HepG2 (cell line): ENCODE data around the gene FAM20A. TPM values are rescaled to one million over a fixed set of nuclear protein-coding genes. Genes with fewer than 3 reads are reported as not detected.

Experiments used
- ATAC-seq: fragments of 200-7000 bp; cut with Tn5 transposase; 3 replicates; pipeline ENCODE4 v1.9.1; 2020; ENCODE audit warnings: mild to moderate bottlenecking, moderate library complexity
- BruUV-seq: library from RNA; stranded (reverse); fragments of 400-500 nt; replicated peaks from 2 replicates; lab custom pipeline; 2021; lab: Mats Ljungman, UMichigan
- CTCF ChIA-PET: fragments of 300-600 bp; formaldehyde crosslinking; extraction: SDS; loops from one replicate; lab custom pipeline; 2021; ENCODE audit warnings: low total read pairs, inconsistent platforms, low intra/inter-chr PET ratio; lab: Yijun Ruan, JAX
- POLR2A ChIA-PET: fragments of 350-600 bp; sonication (Branson Sonifier 250); formaldehyde crosslinking; loops from one replicate; lab custom pipeline; 2020; ENCODE audit warnings: antibody characterized with exemption, inconsistent platforms; lab: Yijun Ruan, JAX
- DNase-seq: peaks from one replicate; pipeline ENCODE4 v3.0.0-alpha.2; 2015; ENCODE audit warnings: low spot score
- FAIRE-seq: peaks from 3 replicates; lab custom pipeline; 2011; peaks lifted over from hg19 to GRCh38; lab: Jason Lieb, UNC
- H2AFZ ChIP-seq: one replicate; pipeline ENCODE4 v1.6.1; 2011; ENCODE audit warnings: low read length, inconsistent platforms
- H3K27ac ChIP-seq: fragments of 300-600 bp; 3 replicates; pipeline ENCODE4 v1.8.0; 2011; ENCODE audit warnings: mixed run types, mild to moderate bottlenecking, mixed read lengths, low read length, inconsistent platforms; ENCODE audit not compliant: insufficient read depth; ENCODE audit errors: extremely low read length
- H3K27me3 ChIP-seq, 2 experiments: fragments of 200-600 bp in 1 of 2; 2 replicates in 1 of 2; 3 replicates in 1 of 2; pipeline versions ENCODE4 v1.6.0 to v1.8.0; 2011; ENCODE audit warnings: low read length in 2 of 2, mild to moderate bottlenecking in 2 of 2, moderate library complexity in 2 of 2, inconsistent platforms in 1 of 2; ENCODE audit not compliant: insufficient read depth in 2 of 2, control insufficient read depth in 1 of 2
- H3K36me3 ChIP-seq, 2 experiments: fragments of 200-600 bp in 1 of 2; replicated peaks in 1 of 2; 2 replicates in 1 of 2; 3 replicates in 1 of 2; pipeline versions ENCODE4 v1.5.1 to v1.8.0; 2011; ENCODE audit warnings: low read length in 2 of 2, inconsistent platforms in 1 of 2; ENCODE audit not compliant: insufficient read depth in 2 of 2, control insufficient read depth in 1 of 2
- H3K4me1 ChIP-seq: 2 replicates; pipeline ENCODE4 v1.5.1; 2012; ENCODE audit warnings: low read length, inconsistent platforms; ENCODE audit not compliant: insufficient read depth
- H3K4me2 ChIP-seq: 2 replicates; pipeline ENCODE4 v1.6.0; 2011; ENCODE audit warnings: low read depth, low read length, inconsistent platforms
- H3K4me3 ChIP-seq, 3 experiments: fragments of 200-600 bp in 1 of 3; sonication (generic), shearing (Covaris generic) in 1 of 3; replicated peaks in 1 of 3; 2 replicates each; pipeline ENCODE4 v1.5.1; 2011 to 2016; ENCODE audit warnings: low read length in 3 of 3, inconsistent platforms in 2 of 3, low read depth in 2 of 3, mild to moderate bottlenecking in 2 of 3, control low read depth in 1 of 3, mixed read lengths in 1 of 3; ENCODE audit not compliant: insufficient read depth in 1 of 3
- H3K79me2 ChIP-seq: one replicate; pipeline ENCODE4 v1.6.1; 2011; ENCODE audit warnings: low read length, inconsistent platforms; ENCODE audit not compliant: insufficient read depth
- H3K9ac ChIP-seq: 2 replicates; pipeline ENCODE4 v1.6.0; 2011; ENCODE audit warnings: mild to moderate bottlenecking, low read depth, low read length, inconsistent platforms; ENCODE audit not compliant: insufficient read depth
- H3K9me3 ChIP-seq: 2 replicates; pipeline ENCODE4 v1.5.1; 2012; ENCODE audit warnings: mild to moderate bottlenecking, low read length
- H4K20me1 ChIP-seq: 2 replicates; pipeline ENCODE4 v1.6.0; 2011; ENCODE audit warnings: inconsistent platforms, mild to moderate bottlenecking, low read length, moderate library complexity; ENCODE audit not compliant: insufficient read depth
- BORCS8-MEF2B ChIP-seq: sonication (generic); formaldehyde crosslinking; IDR thresholded peaks from 2 replicates; pipeline ENCODE4 v1.8.0; 2022; ENCODE audit warnings: mild to moderate bottlenecking, missing genetic modification reagents
- CBX5 ChIP-seq: sonication (generic); formaldehyde crosslinking; IDR thresholded peaks from 2 replicates; pipeline ENCODE4 v1.4.0; 2020; ENCODE audit warnings: missing genetic modification reagents, borderline replicate concordance
- FOXP1 ChIP-seq, 2 experiments: fragments of 450-650 bp in 1 of 2; IDR thresholded peaks; 2 replicates each; pipeline ENCODE4 v1.6.1; 2017 to 2018; ENCODE audit warnings: antibody characterized with exemption in 1 of 2
- HNRNPUL1 ChIP-seq: fragments of 200-400 bp; formaldehyde crosslinking; IDR thresholded peaks from 2 replicates; pipeline ENCODE4 v1.6.1; 2017; ENCODE audit warnings: low read depth, mild to moderate bottlenecking, low read length, moderate library complexity
- IKZF4 ChIP-seq: sonication (generic); formaldehyde crosslinking; IDR thresholded peaks from 2 replicates; pipeline ENCODE4 v1.5.1; 2020; ENCODE audit warnings: borderline replicate concordance, mild to moderate bottlenecking, low read depth, missing genetic modification reagents; ENCODE audit errors: not compliant biosample characterization
- KDM1A ChIP-seq: IDR thresholded peaks from 2 replicates; pipeline ENCODE4 v1.6.1; 2016; ENCODE audit warnings: missing compliant biosample characterization
- MIER2 ChIP-seq: IDR thresholded peaks from 2 replicates; pipeline ENCODE4 v1.6.1; 2016; ENCODE audit warnings: missing biosample characterization, missing genetic modification reagents
- MIXL1 ChIP-seq: IDR thresholded peaks from 2 replicates; pipeline ENCODE4 v1.6.1; 2016
- RBM39 ChIP-seq: fragments of 200-400 bp; formaldehyde crosslinking; IDR thresholded peaks from one replicate; pipeline ENCODE4 v1.6.1; 2018; ENCODE audit warnings: antibody characterized with exemption, mild to moderate bottlenecking, low read depth, low read length; ENCODE audit not compliant: poor library complexity, severe bottlenecking
- SP5 ChIP-seq: IDR thresholded peaks from 2 replicates; pipeline ENCODE4 v1.6.1; 2016; ENCODE audit warnings: low read depth, borderline replicate concordance
- TGIF2 ChIP-seq: IDR thresholded peaks from 2 replicates; pipeline ENCODE4 v1.6.1; 2016; ENCODE audit warnings: control low read depth, missing compliant biosample characterization
- ZNF337 ChIP-seq: sonication (generic); formaldehyde crosslinking; IDR thresholded peaks from 2 replicates; pipeline ENCODE4 v1.5.1; 2020; ENCODE audit warnings: missing genetic modification reagents, low read depth, mild to moderate bottlenecking, borderline replicate concordance
- ZNF512B ChIP-seq: sonication (generic); formaldehyde crosslinking; IDR thresholded peaks from 2 replicates; pipeline ENCODE4 v1.5.1; 2020; ENCODE audit warnings: missing genetic modification reagents, mild to moderate bottlenecking, borderline replicate concordance
- ZNF670 ChIP-seq: sonication (generic); formaldehyde crosslinking; IDR thresholded peaks from 2 replicates; pipeline ENCODE4 v1.8.0; 2022; ENCODE audit warnings: mild to moderate bottlenecking, missing genetic modification reagents, borderline replicate concordance
- ZNF687 ChIP-seq: sonication (generic); formaldehyde crosslinking; IDR thresholded peaks from 2 replicates; pipeline ENCODE4 v1.5.1; 2020; ENCODE audit warnings: mild to moderate bottlenecking, missing genetic modification reagents, moderate library complexity
- ZNF83 ChIP-seq: sonication (generic); formaldehyde crosslinking; IDR thresholded peaks from 2 replicates; pipeline ENCODE4 v1.4.0; 2020; ENCODE audit warnings: missing genetic modification reagents, mild to moderate bottlenecking, borderline replicate concordance
- ZSCAN29 ChIP-seq: sonication (generic); formaldehyde crosslinking; conservative IDR thresholded peaks from 2 replicates; pipeline ENCODE4 v1.4.0; 2020; ENCODE audit warnings: mild to moderate bottlenecking, missing genetic modification reagents
- WGBS: methylation state at CpG from one replicate; pipeline ENCODE4 v1.1.6; 2017; ENCODE audit warnings: low lambda C conversion rate; 5-methylcytosine and 5-hydroxymethylcytosine counted together
- in situ Hi-C: cut with HindIII; loops from 2 replicates; pipeline ENCODE4 v1.10.0; 2017; ENCODE audit warnings: low pct_unique_long_range_greater_than_20kb; ENCODE audit not compliant: extremely low pct_ligation_motif_present
- intact Hi-C: fragments of 100-400 bp; cut with micrococcal nuclease; formaldehyde crosslinking; loops from one replicate; pipeline ENCODE4 v1.10.0; 2022; ENCODE audit not compliant: unreplicated experiment
- polyA plus RNA-seq, 8 experiments: library from polyadenylated mRNA; depleted of rRNA in 3 of 8; stranded (reverse) in 7 of 8; unstranded in 1 of 8; fragments of >200 nt; fragmentation: Illumina TruSeq in 4 of 8; extraction: Trizol in 4 of 8; gene quantifications; 2 replicates each; pipeline versions ENCODE4 v1.2.1 to v1.2.3, GENCODE V29; 2011 to 2016; ENCODE audit warnings: low read depth in 4 of 8, missing spikeins in 1 of 8, mixed read lengths in 1 of 8; ENCODE audit not compliant: insufficient read depth in 1 of 8
- total RNA-seq, 5 experiments: library from RNA; depleted of rRNA; stranded (reverse); fragments of >200 nt; fragmentation: Illumina TruSeq; extraction: Trizol; gene quantifications; 2 replicates each; pipeline ENCODE4 v1.2.3, GENCODE V29; 2016; ENCODE audit warnings: low read depth in 1 of 5

The FAM20A gene
- total and polyA plus RNA-seq, 2 of the 13 experiments (the other 11 are each of a cell fraction or from before 2014, with no cell fraction given) = 9.3 to 20.7 TPM

GRCh38 chr17:68511254-68511670, 89.9 kb downstream of the FAM20A start:
- peaks cover 41% of the 10 kb centered on the region for H3K79me2 ChIP-seq
- H3K9ac ChIP-seq = peak overlapping the region; percentile 94
- CTCF ChIA-PET = no interaction called here
- H3K9me3 ChIP-seq = no peaks in the 10 kb centered on the region
- no peaks in the 10 kb centered on the region; a peak in 1 of 5 replicates for H3K27me3 ChIP-seq
- in situ Hi-C loops = no loop called here
- BruUV-seq = no TSS peak
- peak overlapping the region; percentile 91 to 95 (median 91) for H3K4me3 ChIP-seq
- peak overlapping the region; percentile 15 for H2AFZ ChIP-seq
- peaks cover 2 to 11% of the 10 kb centered on the region in 2 experiments; a peak in 3 of 5 replicates for H3K36me3 ChIP-seq
- FAIRE-seq = no peak
- POLR2A ChIA-PET = interaction anchor here (1.1 to 4.3 kb wide), 8 partner anchors 10 to 263 kb away, joined by 4 to 25 read pairs (median 10); partner anchors contain the start of genes AMZ2 and WIPI1
- H3K27ac ChIP-seq = peak overlapping the region; percentile 91
- ATAC-seq = no peak
- peaks cover 26% of the 10 kb centered on the region for H4K20me1 ChIP-seq
- intact Hi-C loops = no loop called here
- WGBS = 1% methylated on average over 5 of the region's 10 CpGs
- H3K4me1 ChIP-seq = peaks cover 76% of the 10 kb centered on the region
- H3K4me2 ChIP-seq = peak overlapping the region; percentile 86
- no peak for DNase-seq
- peak; percentile 22; the same call in 1 of the 2 replicates for TF ChIP-seq KDM1A
- TF ChIP-seq IKZF4 (CRISPR knock-in tag) = no peak
- no peak; the same call in 1 of the 2 replicates for TF ChIP-seq CBX5 (CRISPR knock-in tag)
- no peak for TF ChIP-seq ZNF687
- no peak for TF ChIP-seq ZNF512B
- TF ChIP-seq ZNF83 = peak; percentile 65; the same call in 1 of the 2 replicates
- peak; percentile 83; the same call in 1 of the 2 replicates for TF ChIP-seq ZSCAN29 (CRISPR knock-in tag)
- no peak for TF ChIP-seq MIXL1 (CRISPR knock-in tag)
- TF ChIP-seq ZNF670 (CRISPR knock-in tag) = no peak
- no peak for TF ChIP-seq FOXP1 (IDR thresholded peaks at IDR 0.05)
- 0 out of 2 replicates have a peak, but pooled peaks have one; percentile 9 for TF ChIP-seq FOXP1 (CRISPR knock-in tag; IDR thresholded peaks at IDR 0.05)
- TF ChIP-seq TGIF2 (CRISPR knock-in tag) = no peak
- no peak for TF ChIP-seq RBM39
- 0 out of 2 replicates have a peak, but pooled peaks have one; percentile 9 for TF ChIP-seq MIER2 (CRISPR knock-in tag)
- TF ChIP-seq SP5 (CRISPR knock-in tag) = no peak
- TF ChIP-seq BORCS8-MEF2B = no peak
- TF ChIP-seq HNRNPUL1 = no peak
- 0 out of 2 replicates have a peak, but pooled peaks have one; percentile 86 for TF ChIP-seq ZNF337 (CRISPR knock-in tag)
